Adrenal gland (tissue), 12 donors: Measurements from ENCODE around the gene UBA6. TPM values are rescaled to one million over a fixed set of nuclear protein-coding genes. Genes with fewer than 3 reads are reported as not detected.

Source experiments
- DNase-seq, 7 donors: peaks; one replicate each; pipeline ENCODE4 v3.0.0-alpha.2; 2019 to 2020
- H3K27ac ChIP-seq, 5 donors: fragments of 200-600 bp; sonication (generic) in 4 of 5; 1 replicate in 3 of 5; 2 replicates in 2 of 5; pipeline versions ENCODE4 v1.5.1 to v1.8.0; 2016 to 2020; ENCODE audit warnings: mild to moderate bottlenecking in 1 of 5
- H3K27me3 ChIP-seq: fragments of 200-600 bp; 2 replicates; pipeline ENCODE4 v1.8.0; 2021
- H3K36me3 ChIP-seq, 2 donors: fragments of 200-600 bp; replicated peaks in 1 of 2; 1 replicate in 1 of 2; 2 replicates in 1 of 2; pipeline versions ENCODE4 v1.5.1 to v1.8.0; 2018 to 2022
- H3K4me1 ChIP-seq, 2 donors: fragments of 200-600 bp; replicated peaks in 1 of 2; 1 replicate in 1 of 2; 2 replicates in 1 of 2; pipeline versions ENCODE4 v1.5.1 to v1.8.0; 2018 to 2021
- H3K4me3 ChIP-seq, 4 donors: fragments of 200-600 bp; sonication (generic) in 3 of 4; one replicate each; pipeline ENCODE4 v1.5.1; 2016 to 2018
- H3K9me3 ChIP-seq, 3 donors: fragments of 200-600 bp; sonication (generic) in 1 of 3; replicated peaks in 1 of 3; 1 replicate in 2 of 3; 2 replicates in 1 of 3; pipeline versions ENCODE4 v1.5.1 to v1.8.0; 2016 to 2021
- CTCF ChIP-seq, 6 experiments: fragments of 450-650 bp in 4 of 6; fragments of 200-600 bp in 2 of 6; sonication (generic) in 1 of 6; IDR thresholded peaks; 1 replicate in 5 of 6; 2 replicates in 1 of 6; pipeline versions ENCODE4 v1.5.1 to v1.8.0; 2016 to 2021; ENCODE audit warnings: antibody characterized with exemption in 6 of 6, mild to moderate bottlenecking in 2 of 6, moderate library complexity in 1 of 6
- POLR2A ChIP-seq, 2 donors: fragments of 450-650 bp; IDR thresholded peaks; one replicate each; pipeline ENCODE4 v1.6.1; 2017; ENCODE audit warnings: antibody characterized with exemption in 2 of 2, mild to moderate bottlenecking in 2 of 2, moderate library complexity in 1 of 2
- WGBS, 4 donors: extraction: QIAGEN DNeasy Blood & Tissue Kit in 2 of 4; methylation state at CpG; one replicate each; pipeline versions ENCODE4 v1.1.5 to v1.1.7; 2013 to 2017; 5-methylcytosine and 5-hydroxymethylcytosine counted together
- intact Hi-C, 2 donors: fragments of 100-400 bp; cut with DNase I; formaldehyde crosslinking; loops; one replicate each; pipeline versions ENCODE4 v1.14.1 to v1.15.0; 2022 to 2023
- polyA plus RNA-seq, 3 donors: library from polyadenylated mRNA; stranded (reverse); fragments of 200-250 nt in 2 of 3; fragments of 350-450 nt in 1 of 3; fragmentation: Illumina TruSeq in 1 of 3; extraction: RNeasy Lipid Tissue Mini Kit (QIAGEN cat#74804) in 1 of 3; gene quantifications; one replicate each; pipeline ENCODE4 v1.2.3, GENCODE V29; 2013 to 2014
- total RNA-seq, 9 donors: library from RNA; depleted of rRNA in 4 of 9; stranded (reverse); fragments of >200 nt in 4 of 9; fragments of 120-200 nt in 1 of 9; fragmentation: NEBNext Ultra II Directional in 1 of 9; extraction: Animal tissue kit (Norgen Biotek cat#: 25700) in 1 of 9; gene quantifications; one replicate each; pipeline versions ENCODE4 v1.1.0 to v1.2.4, GENCODE V29; 2013 to 2023
- donor health status: healthy with polysubstance abuse.
- donor health status: Bipolar disorder and iron deficiency.
- donor health status: DM: yes; HTN: yes; CAD: no.
- donor health status: DM: no; HTN: no; CAD: no.
- donor health status: DM: no; HTN: no; CAD: no.
- donor health status: DM: yes; HTN: yes; CAD: no.

The UBA6 gene
- total and polyA plus RNA-seq, 12 donors: 7.5 to 77.0 (median 42.1) TPM

- intact Hi-C loops: no loop called here
- Histone ChIP-seq H3K36me3 (peaks cover 4 to 5% of the 10 kb centered on the region in 2 donors), H3K4me3 (no peak overlapping the region), H3K27ac (no peak overlapping the region), H3K4me1 (no peaks in the 10 kb centered on the region), H3K27me3 (no peaks in the 10 kb centered on the region), H3K9me3 (peaks cover 0 to 7% (median 0%) of the 10 kb centered on the region in 3 donors)
- TF ChIP-seq POLR2A (IDR thresholded peaks at IDR 0.05) (no peak), CTCF (IDR thresholded peaks at IDR 0.05) (no peak)
- DNase-seq: no peak
- 79 to 85% (median 83%) methylated on average over 1 of the region's 1 CpG for WGBS, 4 donors
Observed at GRCh38 chr4:67682266-67682665, 18.7 kb downstream of the UBA6 start.

GRCh38 chr4:67680581-67681222, 20.3 kb downstream of the UBA6 start:
- Histone ChIP-seq H3K27ac (no peak overlapping the region), H3K36me3 (peaks cover 4 to 18% of the 10 kb centered on the region in 2 donors)
- DNase-seq: no peak

GRCh38 chr4:67678612-67679011, 22.3 kb downstream of the UBA6 start:
- no peak overlapping the region for H3K27ac ChIP-seq
- H3K36me3 ChIP-seq: peaks cover 4 to 36% of the 10 kb centered on the region in 2 donors
- no peak for DNase-seq
- 94 to 98% (median 98%) methylated on average over 2 of the region's 2 CpGs for WGBS, 4 donors
- H3K4me1 ChIP-seq: no peaks in the 10 kb centered on the region
- H3K4me3 ChIP-seq: no peak overlapping the region
- peaks cover 0 to 7% (median 0%) of the 10 kb centered on the region in 3 donors for H3K9me3 ChIP-seq
- intact Hi-C loops: no loop called here
- no peaks in the 10 kb centered on the region for H3K27me3 ChIP-seq
- TF ChIP-seq CTCF (IDR thresholded peaks at IDR 0.05): no peak
- TF ChIP-seq POLR2A (IDR thresholded peaks at IDR 0.05): no peak

More at GRCh38 chr4:67680581-67681222, 20.3 kb downstream of the UBA6 start:
- peaks cover 0 to 7% (median 0%) of the 10 kb centered on the region in 3 donors for H3K9me3 ChIP-seq
- no peak for TF ChIP-seq POLR2A (IDR thresholded peaks at IDR 0.05)
- TF ChIP-seq CTCF (IDR thresholded peaks at IDR 0.05): no peak
- H3K4me1 ChIP-seq: no peaks in the 10 kb centered on the region
- intact Hi-C loops: no loop called here
- no peak overlapping the region for H3K4me3 ChIP-seq
- WGBS, 4 donors: 89 to 98% (median 96%) methylated on average over 2 of the region's 2 CpGs
- H3K27me3 ChIP-seq: no peaks in the 10 kb centered on the region

GRCh38 chr4:67674098-67674497, 26.9 kb downstream of the UBA6 start:
- H3K4me3 ChIP-seq: no peak overlapping the region
- H3K4me1 ChIP-seq: peaks cover 0 to 6% of the 10 kb centered on the region in 2 donors
- H3K36me3 ChIP-seq: peaks cover 0 to 53% of the 10 kb centered on the region in 2 donors
- WGBS, 4 donors: 93 to 96% (median 95%) methylated on average over 2 of the region's 2 CpGs
- no peak for DNase-seq
- intact Hi-C loops: no loop called here
- peaks cover 0 to 4% (median 0%) of the 10 kb centered on the region in 3 donors for H3K9me3 ChIP-seq
- TF ChIP-seq CTCF (IDR thresholded peaks at IDR 0.05) (no peak), POLR2A (IDR thresholded peaks at IDR 0.05) (no peak)
- no peak overlapping the region for H3K27ac ChIP-seq
- no peaks in the 10 kb centered on the region for H3K27me3 ChIP-seq
